Activated gamma-delta T cell treated with anti-CD3 and anti-CD28 coated beads, Interleukin-2, amount 50 U/mL, for 16 hours (primary cell): Measurements from ENCODE around the gene SSR2.
"Not testable (repeated sequence)": the region's sequence is repeated elsewhere in the genome, so short reads cannot be mapped to it uniquely, and the experiment has no call there.

Source experiments
- DNase-seq: peaks from one replicate; pipeline ENCODE4 v3.0.0-alpha.2; 2020; ENCODE audit warnings: low read depth

The SSR2 gene

DNA sequence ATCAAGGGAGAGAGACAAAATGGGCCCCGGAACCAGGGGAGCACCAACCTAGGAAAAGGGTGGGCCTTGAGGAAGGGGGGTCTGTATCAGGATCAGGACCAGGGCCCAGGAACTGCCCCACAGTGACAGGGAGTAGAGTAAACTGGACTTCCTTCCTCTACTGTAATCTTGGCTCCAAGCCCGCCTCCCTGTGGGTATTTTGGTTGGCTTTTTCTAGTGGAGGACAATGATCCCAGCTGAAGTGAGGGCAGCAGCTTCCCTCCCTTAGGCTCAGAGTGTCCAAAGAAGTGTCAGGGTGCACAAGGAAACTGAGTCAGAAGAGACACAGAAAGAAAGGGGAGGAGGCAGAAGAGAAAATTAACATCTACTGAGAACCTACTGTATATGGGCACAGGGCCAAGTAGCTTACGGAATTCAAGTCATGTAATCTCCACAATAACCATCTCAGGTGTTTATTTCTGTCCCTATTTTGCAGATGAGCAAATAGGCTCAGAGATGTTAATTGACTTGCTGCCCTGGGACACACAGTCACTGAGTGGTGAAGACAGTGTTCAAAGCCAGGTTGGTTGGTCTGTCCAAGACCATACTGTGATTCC, 28.0 kb upstream of the SSR2 start:
- DNase-seq = no peak

DNA sequence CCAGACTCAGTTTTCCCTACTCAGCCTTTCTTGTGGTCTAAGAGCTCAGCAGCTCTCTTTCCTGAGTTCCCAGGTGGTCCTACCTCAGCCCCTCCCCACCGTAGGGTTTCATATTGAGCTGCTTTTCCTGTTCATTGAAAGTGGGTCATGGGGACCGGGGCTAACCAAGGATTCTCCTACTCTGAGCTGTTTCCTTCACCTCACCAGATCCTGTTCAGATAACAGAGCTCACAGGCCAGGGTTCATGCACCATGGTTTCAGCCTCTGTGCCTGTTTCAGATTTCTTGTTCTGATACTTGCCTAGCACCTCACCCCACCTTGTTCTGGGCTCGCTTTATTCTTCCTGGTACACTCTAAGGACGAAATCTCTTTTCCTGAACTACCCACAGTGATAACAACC, 24.3 kb upstream of the SSR2 start:
- no peak for DNase-seq

DNA sequence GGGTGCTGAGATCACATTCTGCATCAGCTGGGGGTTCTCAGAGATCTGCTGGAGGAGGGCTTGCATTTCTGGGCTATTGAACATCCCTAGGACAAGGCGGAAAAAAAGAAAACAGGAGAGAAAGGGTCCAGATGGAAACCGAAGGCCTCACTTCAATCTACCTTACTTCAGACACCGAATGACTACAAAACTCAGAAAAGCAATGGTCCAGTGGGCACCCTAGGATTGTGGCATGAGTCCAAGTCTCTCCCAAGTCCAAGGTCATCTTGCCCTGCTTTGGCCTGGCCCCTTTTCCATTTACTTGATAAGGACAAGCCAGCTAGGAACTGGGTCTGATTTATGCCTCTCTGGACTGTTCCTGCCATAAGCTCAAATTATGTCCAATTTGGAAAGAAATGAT, 22.1 kb upstream of the SSR2 start:
- no peak for DNase-seq

DNA sequence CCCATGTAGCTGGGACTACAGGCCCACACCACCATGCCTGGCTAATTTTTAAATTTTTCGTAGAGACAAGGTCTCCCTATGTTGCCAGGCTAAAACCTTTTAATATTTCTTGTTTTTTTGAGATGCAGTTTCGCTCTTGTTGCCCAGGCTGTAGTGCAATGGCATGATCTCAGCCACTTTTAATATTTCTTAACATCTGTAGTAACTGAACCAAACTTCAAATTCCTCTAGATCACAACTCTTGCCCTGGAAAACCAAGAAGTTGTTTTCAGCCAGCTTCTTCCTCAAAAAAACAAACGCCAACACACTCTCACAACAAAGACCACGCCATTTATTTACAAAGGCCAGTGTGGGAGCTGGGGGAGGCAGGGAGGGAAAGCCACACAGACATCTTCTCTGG, 14.2 kb upstream of the SSR2 start:
- not testable (repeated sequence) for DNase-seq

DNA sequence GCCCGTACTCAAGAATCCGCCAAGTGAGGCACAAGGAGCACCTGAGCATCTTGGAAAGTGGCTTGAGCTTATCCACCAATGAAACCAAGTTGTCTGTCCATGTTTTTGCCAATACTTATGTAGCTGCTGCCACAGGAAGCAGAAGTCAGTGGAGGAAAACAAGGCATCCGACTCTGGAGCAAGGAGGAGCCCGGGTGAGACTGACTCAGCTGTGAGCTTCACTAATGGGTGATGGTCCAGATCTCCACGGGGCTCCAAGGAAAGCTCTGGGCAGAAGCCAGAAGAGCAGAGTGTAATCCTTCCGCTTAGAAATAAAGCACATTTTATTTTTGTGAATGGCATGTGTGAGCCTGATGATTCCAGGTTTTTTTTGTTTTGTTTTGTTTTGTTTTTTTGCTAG, 12.3 kb upstream of the SSR2 start:
- no peak for DNase-seq

DNA sequence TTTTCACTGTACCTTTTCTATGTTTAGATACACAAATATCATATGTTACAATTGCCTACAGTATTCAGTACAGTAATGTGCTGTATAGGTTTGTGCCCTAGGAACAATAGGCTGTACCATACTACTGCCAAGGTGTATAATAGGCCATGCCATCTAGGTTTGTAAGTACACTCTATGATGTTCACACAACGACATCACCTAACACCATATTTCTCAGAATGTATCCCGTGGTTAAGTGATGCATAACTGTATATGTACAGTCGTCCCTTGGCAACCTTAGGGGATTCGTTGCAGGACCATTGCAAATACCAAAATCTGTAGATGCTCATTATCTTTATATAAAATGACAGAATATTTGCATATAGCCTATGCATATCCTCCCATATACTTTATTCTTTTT, 5.8 kb upstream of the SSR2 start:
- DNase-seq = no peak

DNA sequence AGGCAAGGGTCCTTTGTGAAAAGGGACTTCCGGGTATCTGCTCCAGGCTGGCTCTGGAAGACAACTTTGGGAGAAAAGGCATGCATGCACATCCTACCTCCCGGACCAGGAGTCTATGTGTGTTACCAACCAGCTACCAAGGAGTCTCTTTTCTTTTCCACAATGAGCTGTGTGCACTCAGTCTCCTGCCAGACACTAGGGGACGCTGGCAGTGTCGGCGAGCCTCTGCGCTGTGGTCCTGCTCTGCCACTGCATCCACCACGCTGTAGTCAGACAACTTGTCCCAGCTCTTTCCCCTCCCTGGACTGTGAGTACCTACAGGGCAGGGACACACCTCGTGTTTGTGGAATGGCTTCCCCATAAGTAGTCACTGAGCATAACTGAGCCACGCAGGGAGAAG, 5.1 kb upstream of the SSR2 start:
- DNase-seq = no peak

DNA sequence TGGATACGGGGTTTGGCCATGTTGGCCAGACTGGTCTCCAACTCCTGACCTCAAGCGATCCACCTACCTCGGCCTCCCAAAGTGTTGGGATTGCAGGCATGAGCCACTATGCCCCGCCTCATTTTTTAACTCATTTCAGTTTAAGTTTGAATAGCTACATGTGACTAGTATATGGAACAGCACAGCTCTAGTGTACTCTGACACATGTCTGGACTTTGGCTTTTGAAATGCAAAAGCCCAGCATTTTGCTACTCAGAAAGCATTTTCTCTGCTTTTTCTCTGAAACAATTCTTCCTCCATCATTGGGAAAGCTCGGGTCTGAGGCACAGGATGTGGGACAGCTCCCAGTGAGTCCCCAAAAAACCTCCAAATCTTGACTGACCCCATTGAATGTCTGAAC, 4.0 kb upstream of the SSR2 start:
- DNase-seq = no peak

DNA sequence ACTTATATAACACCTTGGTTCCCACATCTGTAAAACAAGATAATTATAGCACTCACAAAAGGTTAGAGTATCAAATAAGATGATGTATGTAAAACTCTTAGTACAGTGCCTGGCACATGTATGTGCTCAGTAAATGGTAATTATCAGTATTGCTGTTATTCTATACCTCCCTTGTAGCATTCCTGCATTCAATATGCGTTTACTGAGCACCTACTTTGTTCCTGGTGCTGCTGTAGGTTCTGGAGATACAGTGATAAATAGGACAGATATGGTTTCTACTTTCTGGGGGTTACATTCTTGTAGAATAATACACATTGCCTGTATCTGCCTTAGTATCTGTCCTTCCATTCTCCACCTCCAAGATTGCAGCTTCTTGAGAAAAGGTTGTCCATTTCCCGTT, 1.2 kb upstream of the SSR2 start:
- no peak for DNase-seq

DNA sequence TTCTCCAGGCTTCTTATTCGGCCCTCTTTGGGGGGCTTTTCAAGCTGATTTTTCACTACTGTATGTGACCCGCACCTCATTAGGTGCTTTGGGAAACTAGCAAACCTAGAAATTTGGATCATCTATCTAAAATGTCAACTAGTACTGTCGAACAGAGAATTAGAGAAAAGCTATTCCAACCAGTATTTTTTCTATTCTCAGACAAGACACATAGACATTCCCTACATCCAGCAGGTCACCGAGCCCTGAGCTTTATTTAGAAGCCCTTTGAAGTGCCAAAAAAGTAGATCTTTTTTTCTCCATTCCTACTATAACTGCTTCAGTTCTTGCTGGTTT, 310 bp upstream of the SSR2 start:
- no peak for DNase-seq

DNA sequence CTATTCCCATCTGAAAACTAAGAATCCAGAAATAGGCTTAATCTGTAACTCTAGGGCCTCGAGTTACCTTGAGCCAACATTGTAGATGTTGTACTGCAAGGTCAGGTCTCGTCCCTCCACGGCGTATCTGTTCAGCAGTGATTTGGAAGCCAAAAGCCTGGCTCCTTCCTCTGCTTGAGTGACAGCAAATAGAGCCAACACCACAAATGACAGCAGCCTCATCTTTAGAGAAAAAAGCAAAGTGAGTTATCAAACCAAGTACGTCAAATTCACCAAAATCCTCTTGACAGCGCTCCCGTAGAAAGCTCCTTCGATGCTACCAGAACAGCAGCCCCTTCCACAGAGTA, 832 bp downstream of the SSR2 start:
- DNase-seq = no peak

DNA sequence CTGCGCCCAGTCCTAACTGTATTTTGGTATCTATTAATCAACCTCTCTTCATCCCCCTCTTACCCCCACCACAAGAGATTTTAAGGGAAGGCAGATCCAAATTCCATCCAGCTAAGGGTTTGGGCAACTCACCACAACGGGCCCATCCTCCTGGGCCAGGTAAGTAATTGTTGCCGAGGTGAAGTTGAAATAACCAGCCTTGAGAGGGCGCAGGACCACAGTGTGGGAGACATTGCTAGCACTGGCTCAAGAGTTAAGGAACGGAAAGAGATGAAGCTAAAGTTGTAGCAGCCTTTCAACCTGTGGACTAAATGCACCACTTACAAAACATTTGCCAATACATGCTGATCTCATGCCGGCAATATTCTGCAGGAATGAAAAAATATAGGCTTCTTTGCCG, 5.9 kb downstream of the SSR2 start:
- DNase-seq = no peak

DNA sequence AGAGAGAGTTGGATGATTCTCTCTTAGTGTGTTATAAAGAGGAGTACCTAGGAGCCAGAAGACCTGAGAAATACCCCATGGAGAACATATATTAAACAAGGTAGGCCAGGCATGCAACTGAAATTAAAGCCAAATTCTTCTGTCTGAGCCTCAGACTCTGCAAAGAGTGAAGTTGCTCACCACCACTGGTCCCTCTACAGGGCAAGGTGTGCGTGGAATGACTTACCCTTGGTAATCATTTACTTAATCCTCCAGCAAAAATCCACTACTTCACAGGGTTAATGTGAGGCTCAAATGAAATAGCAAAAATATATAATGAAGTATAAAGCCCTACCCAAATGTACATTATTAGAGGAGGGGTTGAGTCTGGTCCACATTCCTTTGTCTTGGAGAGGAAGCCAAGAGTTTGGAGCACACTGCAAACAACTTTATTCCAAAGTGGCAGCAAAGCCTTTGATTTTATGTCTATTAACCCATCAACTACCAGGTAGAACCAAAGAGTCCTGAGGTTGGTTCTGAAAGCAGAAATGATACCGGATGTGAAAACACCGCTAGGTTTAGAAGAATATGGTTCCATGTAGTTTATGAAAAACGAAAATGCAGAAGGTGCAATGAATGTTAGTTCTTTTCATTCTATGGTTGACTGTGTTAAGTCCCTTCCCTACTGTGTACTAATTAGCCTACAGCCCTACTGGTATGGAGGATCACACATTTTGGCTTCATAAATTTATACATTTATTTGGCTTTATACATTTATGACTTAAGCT, 8.5 kb downstream of the SSR2 start:
- no peak for DNase-seq

DNA sequence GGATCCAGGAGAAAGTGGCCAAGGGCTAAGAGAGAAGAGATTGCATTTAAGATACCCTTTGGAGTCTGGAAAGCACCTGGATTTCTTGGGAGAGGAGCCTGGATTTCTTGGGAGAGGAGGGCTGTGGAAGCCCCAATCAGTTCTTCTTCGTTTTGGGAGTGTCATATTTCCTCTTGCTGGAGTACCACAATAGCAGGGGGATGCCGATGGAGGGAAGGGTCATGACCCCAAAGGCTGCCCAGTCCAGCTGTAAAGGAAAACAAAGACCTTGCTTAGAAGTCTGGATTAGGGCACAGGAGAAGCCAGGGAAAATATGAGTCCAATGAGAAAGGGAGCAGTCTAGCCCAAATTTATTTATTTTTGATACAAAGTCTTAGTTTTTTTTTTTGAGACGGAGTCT, 11.3 kb downstream of the SSR2 start:
- no peak for DNase-seq

DNA sequence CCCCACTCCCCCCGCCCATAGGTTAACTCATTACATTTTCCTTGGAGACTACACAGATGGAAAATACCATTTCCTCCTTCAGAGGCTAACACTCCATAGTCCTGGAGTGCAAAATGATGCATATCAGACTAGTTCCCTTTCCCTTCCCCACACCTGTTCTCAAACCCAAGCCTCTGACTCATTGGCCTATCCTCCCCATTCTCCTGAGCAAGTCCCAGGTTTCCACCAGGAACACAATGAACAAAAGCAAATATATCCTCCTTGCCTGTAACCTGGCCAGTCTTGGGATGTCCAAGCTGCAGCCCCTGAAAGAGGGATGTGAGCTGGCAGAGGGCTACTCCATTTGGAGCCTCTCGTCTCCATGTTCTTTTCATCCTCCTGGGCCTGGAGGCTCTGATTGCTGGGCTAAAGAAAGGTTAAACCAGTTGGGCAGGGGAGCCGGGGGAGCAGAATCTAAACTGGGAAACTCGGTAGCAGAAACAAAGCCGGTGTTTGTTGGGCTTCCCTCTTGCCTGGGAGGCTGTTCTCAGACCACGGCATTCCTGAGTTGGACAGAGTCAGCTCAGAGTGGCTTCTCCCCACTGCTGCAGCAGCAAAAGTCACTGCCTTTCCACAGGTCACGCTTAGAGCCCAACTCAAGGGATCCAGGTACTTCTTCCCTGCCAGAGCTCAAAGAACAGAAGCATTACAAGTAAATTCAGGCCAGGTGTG, 13.9 kb downstream of the SSR2 start:
- no peak for DNase-seq

DNA sequence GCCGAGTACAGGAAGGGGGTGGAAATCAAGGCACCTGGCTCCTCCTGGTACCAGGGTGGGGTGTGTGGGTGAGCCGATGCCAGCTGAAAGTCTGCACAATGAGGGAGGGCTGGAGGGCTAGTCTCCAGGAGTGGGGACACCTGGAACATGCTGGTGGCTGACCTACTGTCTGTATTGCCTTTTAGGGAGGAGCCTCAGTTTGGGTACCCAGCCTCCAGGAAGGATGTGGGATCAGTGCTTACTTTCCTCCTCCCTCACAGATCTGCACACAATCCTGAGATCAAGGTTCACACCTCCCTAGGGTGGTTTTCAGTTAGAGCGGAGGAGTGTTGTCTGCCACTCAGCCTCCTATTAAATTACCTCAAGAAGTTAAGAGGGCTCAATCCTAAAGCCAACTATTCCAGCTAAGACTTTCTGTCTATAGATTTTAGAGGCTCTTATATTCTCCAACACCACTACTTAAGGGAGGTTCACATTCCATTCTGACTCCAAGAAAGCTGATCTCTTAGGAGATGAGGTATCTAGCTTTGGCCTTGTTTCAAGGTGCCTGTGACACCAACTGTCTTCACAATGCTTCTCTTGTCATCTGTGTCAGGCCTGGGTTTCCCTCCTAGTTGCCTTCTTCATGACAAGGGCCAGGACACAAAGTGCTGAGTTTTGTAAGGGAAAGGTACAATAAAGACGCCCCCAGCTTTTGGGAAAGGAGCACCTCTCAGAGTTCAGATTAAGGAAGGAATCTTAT, 15.7 kb downstream of the SSR2 start:
- peak; percentile 21 for DNase-seq

DNA sequence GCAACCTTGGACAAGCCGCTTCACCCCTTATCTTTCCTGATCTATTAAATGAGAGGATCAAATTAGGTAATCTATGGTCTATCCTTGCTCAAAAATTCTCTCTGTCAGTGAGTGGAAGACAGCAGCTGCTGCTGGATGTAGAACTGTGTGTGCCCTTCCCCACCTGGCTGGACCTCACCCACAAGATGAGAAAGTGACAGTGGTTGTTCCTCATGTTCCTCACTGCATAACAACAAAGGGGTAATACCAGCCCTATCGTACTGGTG, 16.9 kb downstream of the SSR2 start:
- DNase-seq = no peak

DNA sequence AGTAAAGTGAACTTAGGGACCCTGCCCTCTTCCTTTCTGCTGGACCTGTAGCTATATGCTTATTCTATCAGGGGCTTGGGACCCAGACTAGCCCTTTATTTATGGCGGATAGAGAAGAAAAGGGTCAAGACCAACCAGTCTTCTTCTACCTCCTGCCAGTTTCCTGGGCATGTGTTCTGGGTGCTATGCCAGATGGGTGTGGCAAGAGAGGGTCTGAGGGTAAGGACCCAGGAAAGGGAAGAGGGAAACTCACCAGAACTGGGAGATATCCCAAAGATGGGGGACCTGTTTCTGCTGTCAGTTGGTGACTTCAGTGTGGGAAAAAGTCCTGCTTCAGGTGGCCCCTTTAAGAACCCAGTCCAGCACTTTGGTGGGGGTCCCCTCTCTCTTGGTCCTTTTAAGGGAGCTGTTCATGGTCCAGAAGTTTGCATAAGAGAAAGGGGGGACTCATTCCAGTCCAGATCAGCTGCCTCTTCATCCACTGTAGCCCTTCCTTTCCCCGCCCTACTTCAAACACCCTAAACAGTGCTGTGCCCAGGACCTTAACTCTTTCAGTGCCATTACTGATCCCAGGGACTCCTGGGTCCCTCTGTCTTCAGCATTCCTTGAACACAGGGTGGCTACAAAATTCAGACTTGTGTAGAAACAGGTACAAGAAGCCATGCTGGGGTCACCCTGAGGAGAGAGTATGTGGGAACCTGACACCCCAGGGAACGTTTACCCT, 18.4 kb downstream of the SSR2 start:
- no peak for DNase-seq

DNA sequence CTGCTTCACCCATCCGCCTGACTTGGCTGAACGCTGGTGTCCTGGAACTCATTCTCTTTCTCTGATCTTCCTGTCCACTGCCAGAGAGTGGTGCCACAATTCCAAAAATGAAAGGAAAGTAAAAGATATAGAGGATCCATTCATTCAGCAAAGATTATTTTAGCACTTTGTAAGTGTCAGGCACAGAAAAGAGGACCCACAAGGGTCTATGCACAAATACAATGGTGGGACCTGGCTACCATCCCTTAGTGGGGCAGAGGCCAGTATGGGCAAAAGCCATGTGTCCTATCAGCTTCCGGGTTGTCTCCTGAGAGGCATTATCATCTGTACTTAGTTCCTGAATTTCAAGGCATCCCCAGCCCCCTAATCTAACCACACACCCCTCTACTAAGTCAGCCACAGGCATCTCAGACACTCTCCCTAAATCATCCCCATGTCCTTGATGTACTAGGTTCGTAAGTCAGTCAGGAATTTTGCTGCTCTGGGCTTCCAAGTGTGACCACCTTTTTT, 19.0 kb downstream of the SSR2 start:
- no peak for DNase-seq

DNA sequence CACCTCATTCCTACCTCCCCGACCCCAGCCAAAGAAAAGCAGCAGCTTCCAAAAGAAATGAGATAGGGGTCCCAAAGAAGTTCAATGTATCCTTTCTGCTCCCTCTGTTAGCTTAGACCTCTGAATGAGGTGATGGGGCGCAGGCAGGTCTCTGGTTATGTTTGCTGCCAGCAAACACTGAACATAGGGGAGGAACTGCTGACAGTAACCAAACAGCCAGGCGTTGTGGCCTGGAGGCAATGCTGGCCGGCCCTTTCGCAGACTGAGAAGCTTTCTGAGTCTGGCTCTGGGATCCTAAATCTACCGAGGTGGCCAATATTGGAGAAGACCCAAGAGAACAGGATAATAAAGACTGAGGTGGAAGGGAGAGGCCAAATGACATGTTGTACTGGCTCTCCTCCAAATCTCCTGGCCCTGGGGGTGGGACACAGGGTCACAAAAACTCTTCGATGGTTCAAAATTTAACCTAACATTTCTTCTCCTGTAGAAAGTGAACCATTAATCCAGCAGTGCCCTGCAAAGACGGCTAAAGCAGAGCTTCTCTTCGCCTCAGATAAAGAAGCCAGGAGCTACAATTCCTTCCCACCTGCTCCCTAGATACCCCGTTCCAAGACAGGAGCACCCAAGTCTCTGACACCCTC, 19.6 kb downstream of the SSR2 start:
- no peak for DNase-seq

DNA sequence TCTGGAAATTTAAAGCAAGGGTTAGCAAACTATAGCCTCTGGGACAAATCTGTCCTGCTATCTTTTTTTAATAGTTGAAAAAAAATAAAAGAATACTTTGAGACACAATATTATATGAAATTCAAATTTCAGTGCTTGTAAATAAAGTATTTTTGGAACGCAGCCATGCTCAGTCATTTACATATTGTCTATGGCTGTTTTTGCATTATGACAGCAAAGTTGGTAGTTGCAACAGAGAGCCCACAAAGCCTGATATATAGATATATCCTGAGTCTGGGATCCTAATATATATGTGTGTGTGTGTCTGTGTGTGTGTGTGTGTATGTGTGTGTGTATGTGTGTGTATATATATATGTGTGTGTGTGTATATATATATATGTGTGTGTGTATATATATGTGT, 20.8 kb downstream of the SSR2 start:
- no peak for DNase-seq

DNA sequence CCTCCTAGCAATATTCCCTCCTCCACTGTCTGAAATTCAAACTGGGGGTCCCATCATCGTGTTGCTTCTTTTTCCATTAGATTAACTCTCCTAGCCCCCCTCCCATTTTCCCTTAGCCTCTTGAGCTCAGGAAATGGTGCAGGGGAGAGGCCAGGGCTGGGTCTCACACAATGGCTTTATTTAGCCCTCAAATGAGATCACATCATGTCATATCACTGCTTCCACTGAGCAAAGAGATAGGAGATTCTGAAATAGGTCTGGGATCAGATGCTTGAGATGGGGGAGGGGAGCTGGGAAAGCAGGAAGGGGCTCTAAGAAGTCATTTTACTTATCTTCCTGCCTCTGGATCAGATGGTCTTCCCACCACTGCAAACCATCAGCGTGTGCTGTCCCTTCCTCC, 24.6 kb downstream of the SSR2 start:
- DNase-seq = no peak
